NCI-H187 (cell line): Measurements from ENCODE around the gene MPIG6B.

Source experiments
- DNase-seq, 2 experiments: peaks; one replicate each; lab custom pipeline; 2025; lab: John Stamatoyannopoulos, UW

MPIG6B gene, protein sequence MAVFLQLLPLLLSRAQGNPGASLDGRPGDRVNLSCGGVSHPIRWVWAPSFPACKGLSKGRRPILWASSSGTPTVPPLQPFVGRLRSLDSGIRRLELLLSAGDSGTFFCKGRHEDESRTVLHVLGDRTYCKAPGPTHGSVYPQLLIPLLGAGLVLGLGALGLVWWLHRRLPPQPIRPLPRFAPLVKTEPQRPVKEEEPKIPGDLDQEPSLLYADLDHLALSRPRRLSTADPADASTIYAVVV

DNA sequence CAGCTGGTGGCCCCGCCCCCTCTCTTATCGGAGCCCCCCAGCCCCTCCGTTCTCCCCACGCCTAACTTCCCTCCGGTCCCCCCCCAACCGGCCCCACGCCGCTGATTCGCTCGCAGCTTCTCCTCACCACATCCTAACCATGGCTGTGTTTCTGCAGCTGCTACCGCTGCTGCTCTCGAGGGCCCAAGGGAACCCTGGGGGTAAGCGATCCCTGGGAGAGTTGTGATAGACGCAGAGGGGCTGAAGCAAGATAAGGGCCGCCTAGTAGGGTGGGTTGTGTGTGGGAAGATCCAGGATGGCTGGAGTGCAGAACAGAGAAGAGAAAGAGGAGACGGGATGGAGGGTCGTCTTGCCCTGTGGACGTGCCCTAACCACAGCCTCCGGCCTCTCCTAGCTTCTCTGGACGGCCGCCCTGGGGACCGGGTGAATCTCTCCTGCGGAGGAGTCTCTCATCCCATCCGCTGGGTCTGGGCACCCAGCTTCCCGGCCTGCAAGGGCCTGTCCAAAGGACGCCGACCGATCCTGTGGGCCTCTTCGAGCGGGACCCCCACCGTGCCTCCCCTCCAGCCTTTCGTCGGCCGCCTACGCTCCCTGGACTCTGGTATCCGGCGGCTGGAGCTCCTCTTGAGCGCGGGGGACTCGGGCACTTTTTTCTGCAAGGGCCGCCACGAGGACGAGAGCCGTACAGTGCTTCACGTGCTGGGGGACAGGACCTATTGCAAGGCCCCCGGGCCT lies at the start of gene MPIG6B:
TSS of gene MPIG6B (plus strand) at position 129 of the 735 bp plus-strand sequence. CDS start at position 140, 11 bp downstream.
- DNase-seq, result no peak

DNA sequence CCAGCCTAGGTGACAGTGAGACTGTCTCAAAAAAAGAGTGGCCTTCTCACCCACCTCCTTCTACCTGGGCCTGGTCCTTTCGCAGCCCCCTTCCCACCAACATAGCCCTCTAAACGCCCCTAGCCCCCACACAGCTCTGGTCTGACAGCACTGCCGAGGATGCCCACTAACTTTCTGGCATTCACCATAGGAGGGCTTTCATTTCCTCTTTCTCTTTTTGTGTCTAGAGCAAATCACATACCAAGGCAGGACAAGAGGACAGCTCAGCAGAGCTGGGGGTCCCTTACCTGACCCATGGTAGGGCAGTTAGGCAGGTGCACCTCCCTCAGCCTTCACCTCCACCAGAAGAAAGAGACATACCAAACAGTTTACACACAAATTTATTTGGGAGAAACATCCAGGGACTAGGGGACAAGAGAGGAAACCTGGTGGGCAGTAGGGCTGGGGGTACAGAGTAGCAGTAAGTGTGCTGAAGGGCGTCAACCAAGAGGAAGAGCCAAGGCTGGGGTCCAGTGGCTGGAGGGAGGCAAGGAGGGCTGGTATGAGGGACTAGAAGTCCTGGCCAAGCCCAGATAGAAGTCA lies 46.8 kb upstream of the MPIG6B start:
- DNase-seq, result no peak

DNA sequence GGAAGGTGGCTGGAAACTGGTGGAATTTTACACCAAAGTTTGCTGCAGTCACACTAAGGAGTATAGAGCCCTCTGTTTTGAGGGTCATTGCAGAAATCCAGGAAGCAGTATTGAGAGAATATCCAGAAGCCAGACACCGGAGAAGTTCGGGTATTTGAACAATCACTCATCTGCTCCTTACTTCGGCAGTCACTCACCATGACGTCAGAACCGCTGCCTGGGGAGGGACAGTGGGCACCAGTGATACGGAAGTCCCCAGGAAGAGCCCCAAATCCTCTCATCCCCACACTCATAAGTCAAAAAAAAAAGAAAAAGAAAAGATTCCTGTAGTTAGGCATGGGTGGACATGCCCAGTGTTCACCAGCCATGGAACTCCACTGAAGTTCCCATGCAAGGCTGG lies 46.3 kb upstream of the MPIG6B start:
- no peak for DNase-seq

DNA sequence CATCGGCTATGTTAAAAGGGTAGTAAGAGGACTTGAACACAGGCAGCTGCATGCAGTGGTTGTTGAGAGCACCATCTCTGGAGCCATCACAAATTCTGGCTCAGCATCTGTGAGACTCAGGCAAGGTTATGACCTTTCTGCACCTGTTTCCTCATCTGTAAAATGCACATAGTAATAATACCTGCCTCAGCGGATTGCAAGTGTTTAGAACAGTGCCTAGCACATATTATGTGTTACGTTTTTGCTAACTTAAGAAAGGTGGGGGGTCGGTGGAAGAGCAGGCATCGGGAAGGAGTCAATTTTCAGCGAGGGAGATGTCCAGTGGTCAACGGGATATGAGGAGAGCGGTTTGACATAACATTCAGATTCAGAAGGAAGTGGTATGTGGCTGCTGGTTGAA lies 45.2 kb upstream of the MPIG6B start:
- no peak for DNase-seq

DNA sequence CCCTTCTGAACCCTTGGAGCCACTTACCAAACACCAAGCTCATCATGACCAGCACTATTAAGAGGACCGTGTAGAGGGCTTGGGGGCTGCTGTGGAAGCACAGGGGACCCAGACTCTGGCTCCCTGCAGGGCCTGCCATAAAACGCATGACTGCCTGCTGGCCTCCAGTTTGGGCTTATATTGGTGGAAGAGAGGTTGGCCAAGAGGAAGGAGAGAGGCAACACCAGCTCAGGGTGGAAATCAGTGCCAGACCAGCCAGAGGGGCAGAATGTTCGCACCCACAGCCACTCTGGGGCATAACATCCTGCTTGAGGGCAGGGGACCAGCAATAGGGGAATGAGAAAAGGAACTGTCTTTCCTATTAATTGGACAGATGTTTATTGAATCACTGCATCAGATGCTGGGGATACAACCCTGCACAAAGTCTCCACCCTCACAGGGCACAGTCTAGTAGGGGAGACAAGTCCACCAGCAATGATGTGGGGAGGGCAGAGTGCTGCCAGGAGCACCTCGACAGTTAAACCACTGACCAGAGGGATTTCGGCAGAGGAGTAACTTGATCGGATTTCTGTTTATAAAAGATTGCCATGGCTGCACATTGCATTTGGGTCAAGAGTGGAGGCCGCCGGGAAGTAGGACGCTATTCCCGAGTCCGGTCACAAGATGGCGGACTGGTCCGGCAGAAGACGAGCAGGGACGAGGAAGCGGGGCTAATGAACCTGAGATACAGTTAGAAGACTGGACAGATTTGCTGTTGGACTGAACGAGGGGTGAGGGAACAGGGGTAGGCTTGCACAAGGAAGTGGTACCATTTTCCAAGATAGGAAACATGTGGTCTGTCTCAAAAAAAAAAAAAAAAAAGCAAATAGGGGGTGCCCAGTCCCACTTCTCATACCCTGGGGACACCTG lies 42.7 kb upstream of the MPIG6B start, which contains the start of gene LY6G5C:
TSS of gene LY6G5C (minus strand) at position 842 of the 909 bp plus-strand sequence. CDS start at position 148, 694 bp downstream.
- peak; percentile 18 to 60 for DNase-seq

DNA sequence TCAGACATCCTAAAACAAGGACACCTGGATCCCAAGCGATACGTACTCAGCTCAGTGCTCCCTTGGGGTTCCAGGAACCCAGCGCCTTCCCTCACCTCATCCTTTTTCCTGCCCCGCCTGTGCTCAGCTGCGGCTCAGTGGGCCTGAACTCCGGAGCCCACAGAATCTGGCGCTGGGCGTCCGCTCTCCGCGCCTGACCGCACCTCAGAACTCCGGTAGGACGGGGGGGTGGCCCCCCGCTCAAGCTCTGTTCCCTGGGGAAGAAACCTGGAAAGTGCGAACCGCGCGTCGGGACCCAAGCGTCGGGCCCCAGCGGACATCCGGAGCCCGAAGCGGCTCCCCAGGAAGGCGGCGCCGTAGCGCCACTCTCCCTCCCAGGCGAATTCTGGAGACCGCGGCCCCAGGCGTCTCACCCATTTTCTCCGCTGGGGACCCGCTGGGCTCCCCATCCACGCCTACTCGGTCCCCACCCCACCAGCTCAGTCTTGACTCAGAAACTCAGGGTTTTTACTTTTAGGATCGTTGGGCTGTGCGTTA lies 42.0 kb upstream of the MPIG6B start:
- peak in 1 of 2 experiments; percentile 3 for DNase-seq

DNA sequence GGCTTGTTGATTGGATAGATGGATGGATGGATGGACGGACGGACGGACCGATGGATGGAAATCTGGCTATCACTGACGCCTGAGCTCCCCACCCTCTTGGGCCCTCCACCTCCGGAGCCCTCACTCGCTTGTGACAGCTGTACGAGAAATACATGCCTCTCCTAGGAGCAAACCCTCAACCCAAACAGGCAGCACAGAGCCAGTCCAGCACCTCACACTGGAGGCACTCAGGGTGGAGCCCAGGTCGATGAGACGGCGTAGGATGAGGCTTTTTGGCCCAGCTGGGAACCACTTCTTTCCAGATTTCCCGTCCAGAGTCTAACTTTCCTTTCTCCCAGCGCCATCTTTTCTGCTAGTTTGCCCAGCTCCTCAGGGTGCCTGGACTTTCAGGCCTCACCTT lies 39.6 kb upstream of the MPIG6B start:
- no peak for DNase-seq

DNA sequence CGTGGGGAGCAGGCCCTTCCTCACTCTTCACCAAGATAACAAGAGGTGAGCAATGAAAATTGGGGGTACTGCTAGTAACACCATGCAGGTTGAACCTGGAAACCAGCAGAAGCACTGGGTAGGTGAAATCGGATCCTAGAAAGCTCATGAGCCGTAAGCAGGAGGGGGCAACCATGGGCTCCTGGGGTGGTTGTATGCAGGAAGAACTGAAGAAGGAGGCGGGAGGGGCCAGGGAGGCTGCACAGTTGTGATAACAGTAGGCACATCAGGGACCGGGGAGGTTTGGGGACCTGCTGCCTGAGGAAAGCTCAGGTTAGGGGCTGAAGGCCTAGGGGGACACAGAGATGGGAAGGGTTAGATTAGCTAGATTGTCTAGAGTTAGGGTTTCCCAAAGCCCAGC lies 36.7 kb upstream of the MPIG6B start:
- DNase-seq, result no peak

DNA sequence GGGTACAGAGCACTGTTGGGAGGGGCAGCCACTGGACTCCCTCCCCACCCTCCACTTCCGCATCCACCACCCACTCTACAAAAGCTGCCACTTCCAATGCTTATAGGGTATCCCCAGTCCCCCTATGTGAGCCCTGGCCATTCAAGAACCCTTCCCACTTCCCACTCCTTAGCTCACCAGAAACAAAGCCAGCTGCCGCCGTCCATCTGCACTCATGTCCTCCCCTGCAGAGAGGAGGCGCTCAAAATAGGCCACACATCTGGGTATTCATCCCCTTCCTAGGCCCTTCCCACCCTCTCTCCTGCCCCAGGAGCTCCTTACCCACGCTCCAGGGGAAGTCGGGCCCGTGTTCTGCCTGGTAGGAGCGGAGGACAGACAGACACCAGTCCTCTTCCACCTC lies 35.9 kb upstream of the MPIG6B start:
- no peak for DNase-seq

DNA sequence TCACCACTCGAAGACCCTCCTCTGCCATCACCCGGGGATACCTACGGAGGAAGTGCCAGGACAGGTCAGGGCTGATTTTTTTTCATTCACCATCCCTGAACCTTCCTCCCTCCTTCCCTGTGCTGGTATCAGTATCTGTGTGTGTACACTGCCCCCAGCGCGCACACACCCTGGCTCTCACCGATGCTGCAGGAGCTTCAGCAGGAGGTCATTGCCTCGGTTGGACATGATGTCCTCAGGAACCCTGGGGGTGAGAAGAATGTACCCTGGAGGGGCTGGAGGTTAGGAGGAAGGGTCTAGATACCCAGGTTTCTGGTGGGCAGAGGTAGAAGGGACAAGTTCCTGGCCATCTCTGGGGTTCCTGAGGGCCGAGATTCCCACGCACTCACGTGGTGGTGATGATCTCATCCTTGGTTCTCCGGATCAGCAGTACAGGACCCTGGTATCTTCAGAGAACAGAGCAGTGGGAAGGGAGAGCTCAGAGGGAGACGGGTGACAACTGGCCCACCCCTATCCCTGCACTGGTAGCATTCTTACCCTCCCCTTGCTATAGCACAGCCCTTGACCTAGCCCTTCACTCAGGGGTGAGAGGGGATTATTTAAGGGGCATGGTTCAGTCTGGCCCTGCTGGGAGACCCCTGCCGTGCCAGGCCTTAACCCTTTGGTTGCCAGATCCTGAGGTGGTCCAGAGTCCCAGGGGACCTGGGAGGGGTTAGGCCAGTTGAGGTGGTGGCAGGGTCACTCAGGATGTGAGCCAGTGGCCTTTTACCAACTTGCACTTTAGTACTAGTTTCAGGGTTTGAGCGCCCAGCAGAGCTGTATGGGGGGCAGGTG lies 35.1 kb upstream of the MPIG6B start:
- no peak for DNase-seq

DNA sequence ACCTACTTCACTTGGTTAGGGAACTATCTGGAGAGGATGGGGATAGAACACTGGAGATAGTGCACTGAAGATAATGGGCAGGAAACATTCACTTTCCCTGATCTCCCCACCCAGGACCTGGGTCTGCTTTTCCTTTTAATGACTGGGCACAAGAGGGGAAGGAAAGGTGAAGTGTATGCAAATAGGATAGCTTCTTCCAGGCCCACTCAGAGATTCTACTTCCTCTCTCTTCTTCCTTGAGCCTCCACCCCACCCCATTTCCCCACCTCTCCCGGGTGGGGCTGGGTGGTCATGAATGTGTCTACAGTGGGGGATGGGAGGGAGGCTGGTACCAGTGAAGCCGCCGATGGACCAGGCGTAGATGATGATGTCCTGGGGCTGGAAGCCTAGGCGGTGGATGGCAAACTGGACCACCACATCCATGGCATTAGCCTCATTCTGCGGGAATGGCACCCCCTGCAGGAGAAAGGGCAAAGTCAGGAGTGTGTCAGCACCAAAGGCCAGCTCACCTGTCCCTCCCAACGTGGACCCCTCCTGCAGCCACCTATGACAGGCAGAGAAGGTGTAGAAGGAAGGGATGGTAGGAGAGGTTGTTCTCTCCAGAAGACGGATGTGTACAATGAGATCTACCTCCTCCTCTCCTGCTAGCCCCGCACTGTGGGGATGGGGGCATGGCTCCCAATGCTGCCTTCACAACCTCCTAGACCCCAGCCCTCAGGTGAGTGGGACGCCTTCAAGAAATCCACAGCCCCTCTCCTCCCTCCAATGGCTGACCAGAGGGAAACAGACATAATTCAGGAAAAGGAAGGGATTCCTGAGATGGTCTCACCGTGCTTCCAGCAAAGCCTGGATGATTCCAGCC lies 33.7 kb upstream of the MPIG6B start:
- DNase-seq, result no peak

DNA sequence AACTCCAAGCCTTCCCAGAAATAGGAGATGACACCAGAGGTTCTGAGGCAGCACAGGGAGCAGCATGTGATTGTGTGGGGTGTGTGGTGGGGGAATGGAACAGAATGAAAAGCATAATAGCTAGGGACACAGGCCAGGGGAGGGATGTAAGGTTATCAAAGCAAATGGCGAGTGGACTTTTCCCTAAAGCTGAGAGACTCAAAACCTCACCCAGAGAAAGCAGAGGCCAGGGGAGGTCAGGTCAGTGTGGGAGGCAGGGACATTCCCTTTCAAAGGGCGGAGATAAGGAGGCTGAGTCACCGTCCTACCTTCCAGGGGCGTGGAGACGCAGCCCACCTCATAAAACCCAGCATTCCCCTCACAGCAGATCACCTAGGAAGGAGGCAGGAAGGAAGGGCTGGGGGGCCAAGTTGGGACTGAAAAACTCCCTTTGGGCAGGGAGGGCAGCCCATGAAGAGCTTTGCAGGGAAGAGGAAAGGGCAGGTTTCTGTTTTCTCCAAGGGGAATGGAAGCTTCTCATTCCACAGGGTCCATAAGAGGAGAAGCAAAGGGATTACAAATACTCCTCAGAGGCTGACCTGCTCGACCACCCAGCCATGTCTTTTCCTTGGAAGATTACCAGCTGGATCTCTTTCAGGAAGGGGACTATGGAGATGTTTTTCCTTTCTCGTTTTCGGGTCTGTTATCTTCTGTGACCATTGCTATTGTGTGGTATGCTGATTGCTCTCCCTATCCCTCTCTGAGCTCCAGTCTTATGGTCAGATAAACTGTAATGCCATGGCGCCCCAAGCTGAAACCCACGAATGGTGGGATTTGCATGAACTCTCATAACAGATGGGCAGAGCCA lies 32.7 kb upstream of the MPIG6B start:
- DNase-seq, result no peak

DNA sequence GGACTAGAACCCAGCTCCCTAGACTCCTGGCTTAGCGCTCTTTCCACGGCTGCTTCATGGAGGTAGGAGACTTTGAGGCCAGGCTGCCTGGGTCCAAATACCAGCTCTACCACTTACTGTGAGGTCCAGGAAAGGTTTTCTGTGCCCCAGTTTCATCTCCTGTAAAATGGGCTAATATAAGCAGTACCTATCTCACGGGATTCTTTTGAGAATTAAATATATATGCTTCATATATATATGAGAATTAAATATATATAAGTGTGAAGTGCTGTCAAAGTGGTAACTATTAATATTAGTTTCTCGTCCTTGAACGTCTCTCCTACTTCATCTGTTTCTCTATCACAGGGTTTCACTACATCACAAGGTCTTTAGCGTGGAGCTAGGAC lies 32.1 kb upstream of the MPIG6B start:
- no peak for DNase-seq

DNA sequence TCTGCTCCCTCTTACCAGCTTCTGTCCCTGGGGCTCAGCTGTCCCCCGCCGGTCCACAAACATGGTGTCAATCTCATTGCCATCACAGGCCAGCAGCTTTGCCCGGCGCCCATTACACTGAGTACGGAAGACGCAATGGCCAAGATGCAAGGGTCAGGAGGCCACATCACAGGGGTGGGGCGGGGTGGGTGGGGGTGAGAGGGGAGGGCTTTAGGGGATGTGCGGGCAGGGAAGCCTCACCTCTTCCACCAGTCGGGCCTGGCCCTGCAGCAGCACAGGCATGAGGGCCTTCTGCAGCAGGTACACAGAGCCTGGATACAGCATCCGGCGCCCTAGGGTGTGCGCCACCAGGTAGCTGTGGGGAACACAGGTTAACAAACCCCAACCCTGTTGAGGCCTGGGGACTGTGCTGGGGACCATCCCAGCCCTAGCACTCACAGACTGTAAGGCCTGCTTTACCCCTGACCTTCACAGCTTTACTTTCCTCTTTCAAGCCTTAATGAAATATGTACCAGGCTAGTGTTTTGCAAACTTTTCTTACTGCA lies 31.5 kb upstream of the MPIG6B start:
- no peak for DNase-seq

DNA sequence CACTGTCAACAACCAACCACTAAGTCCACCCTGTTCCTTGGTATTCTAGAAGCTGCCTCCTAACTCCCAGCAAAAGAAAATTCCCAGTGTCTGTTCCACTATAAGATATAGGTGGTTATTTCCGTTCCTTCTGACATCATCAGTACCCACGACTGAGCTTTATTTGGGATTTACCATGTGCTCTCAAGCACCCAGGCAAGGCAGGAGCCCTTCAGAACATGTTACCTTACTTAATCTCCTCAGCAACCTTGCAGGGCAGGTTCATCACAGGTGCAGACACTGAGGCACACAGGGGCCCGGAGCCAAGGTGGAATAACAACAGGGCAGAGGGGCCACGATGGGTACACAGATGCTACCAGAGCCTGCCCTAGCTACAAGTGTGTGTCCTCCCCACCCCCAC lies 30.8 kb upstream of the MPIG6B start:
- DNase-seq, result no peak

DNA sequence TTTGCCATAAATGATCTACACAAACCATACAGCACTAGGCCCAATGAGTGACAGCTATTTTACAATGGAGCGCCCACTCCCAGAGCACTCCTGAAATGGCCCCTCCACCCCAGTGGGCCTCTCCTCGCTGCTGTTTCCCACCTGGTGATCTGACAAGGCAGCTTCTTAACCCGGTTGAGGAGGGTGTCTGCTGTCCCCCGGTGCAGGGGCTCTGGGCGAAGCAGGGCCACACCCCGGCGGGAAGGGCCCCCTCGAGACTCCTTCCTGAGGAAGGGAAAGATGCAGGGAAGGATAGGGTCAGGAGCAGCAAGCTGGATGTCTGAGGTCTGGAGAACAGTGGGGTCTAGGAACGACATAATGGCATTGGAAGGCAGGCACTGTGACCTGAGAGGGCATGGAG lies 30.3 kb upstream of the MPIG6B start:
- DNase-seq, result no peak

DNA sequence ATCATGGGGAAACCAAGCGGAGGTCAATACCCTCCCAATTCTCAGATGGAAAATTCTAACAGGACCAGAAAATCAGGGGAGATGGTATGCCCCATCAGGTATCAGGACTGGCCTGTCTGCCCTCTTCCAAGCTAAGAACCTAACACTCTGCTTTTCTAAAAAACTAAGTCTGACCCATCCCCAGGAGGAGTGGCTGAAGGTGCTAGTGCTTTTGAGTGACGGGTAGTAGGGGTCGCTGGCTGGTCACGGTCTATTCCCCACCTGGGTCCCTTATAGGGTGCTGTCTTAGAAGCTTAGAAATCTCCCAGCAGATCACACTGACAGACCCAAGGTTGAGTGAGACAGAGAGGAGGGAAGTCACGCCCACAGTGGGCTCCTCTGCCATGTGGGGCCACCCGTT lies 29.6 kb upstream of the MPIG6B start:
- DNase-seq, result no peak

DNA sequence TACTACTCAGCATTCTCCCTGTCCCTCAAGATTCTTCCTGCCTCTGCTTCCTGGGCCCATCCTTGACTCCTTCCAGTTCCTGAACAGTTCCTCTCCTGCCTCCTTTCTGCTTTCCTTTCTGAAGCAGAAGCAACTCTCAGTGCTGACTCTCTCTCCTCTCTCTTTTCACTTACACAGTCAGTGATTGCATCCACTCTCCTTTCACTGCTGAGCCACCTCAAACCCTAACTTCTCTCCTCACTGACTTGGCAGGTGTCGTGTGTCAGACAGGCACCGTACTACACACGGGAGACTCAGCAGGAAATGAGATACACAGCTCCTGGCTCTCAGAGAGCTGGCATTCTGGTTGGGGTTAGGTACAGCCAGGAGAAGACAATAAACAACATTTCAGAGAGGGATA lies 25.6 kb upstream of the MPIG6B start:
- DNase-seq, result no peak
